ENCODE measurements around the gene NINJ2.
"Not testable (repeated sequence)": the region's sequence is repeated elsewhere in the genome, so short reads cannot be mapped to it uniquely, and the experiment has no call there.

Gene NINJ2

GRCh38 chr12:700016-700415 is 36.8 kb upstream of the NINJ2 start:
- no peak for TF ChIP-seq CTCF (IDR thresholded peaks at IDR 0.05; ENCODE audit: control extremely low read depth, extremely low read depth, low read depth, missing control alignments)
- ChIA-PET CTCF (interaction anchor here (0.7 to 1.9 kb wide), 6 partner anchors 9 to 29 kb away, joined by 3 to 5 read pairs (median 4); no protein-coding TSS in a partner anchor), POLR2A (no interaction called here)
- DNase-seq (ENCODE audit: extremely low spot score) = no peak

GRCh38 chr12:698222-698621 is 35.0 kb upstream of the NINJ2 start:
- CTCF ChIA-PET = interaction anchor here (1.2 kb wide), 1 partner anchor 13 kb away, joined by 6 read pairs; no protein-coding TSS in a partner anchor
- DNase-seq (ENCODE audit: extremely low spot score); POLR2A ChIA-PET: not testable (repeated sequence)

- TF ChIP-seq CTCF (IDR thresholded peaks at IDR 0.05; ENCODE audit: control extremely low read depth, extremely low read depth, low read depth, missing control alignments) = no peak
- ChIA-PET POLR2A (no interaction called here), CTCF (interaction anchor here (0.9 to 1.2 kb wide), 2 partner anchors 12 kb away, joined by 3 to 6 read pairs; no protein-coding TSS in a partner anchor)
- DNase-seq (ENCODE audit: extremely low spot score) = no peak
Observed at GRCh38 chr12:697481-697880, 34.2 kb upstream of the NINJ2 start.

- ChIA-PET POLR2A (interaction anchor here (0.7 kb wide), 1 partner anchor 41 kb away, joined by 3 read pairs; no protein-coding TSS in a partner anchor), CTCF (interaction anchor here (0.8 to 1.6 kb wide), 6 partner anchors 18 to 56 kb away, joined by 3 to 5 read pairs (median 4); no protein-coding TSS in a partner anchor)
- DNase-seq (ENCODE audit: extremely low spot score) = no peak
- no peak for TF ChIP-seq CTCF (IDR thresholded peaks at IDR 0.05; ENCODE audit: control extremely low read depth, extremely low read depth, low read depth, missing control alignments)
Observed at GRCh38 chr12:694734-695503, 31.7 kb upstream of the NINJ2 start.

GRCh38 chr12:693934-694533 is 30.8 kb upstream of the NINJ2 start:
- no peak for TF ChIP-seq CTCF (IDR thresholded peaks at IDR 0.05; ENCODE audit: control extremely low read depth, extremely low read depth, low read depth, missing control alignments)
- no peak for DNase-seq (ENCODE audit: extremely low spot score)
- ChIA-PET POLR2A (no interaction called here), CTCF (interaction anchor here (0.8 to 1.3 kb wide), 6 partner anchors 9 to 57 kb away, joined by 3 to 4 read pairs (median 3); no protein-coding TSS in a partner anchor)

- DNase-seq (ENCODE audit: extremely low spot score) = no peak
- TF ChIP-seq CTCF (IDR thresholded peaks at IDR 0.05; ENCODE audit: control extremely low read depth, extremely low read depth, low read depth, missing control alignments) = no peak
- ChIA-PET POLR2A (no interaction called here), CTCF (interaction anchor here (1.0 to 1.8 kb wide), 6 partner anchors 12 to 116 kb away, joined by 3 to 6 read pairs (median 3); no protein-coding TSS in a partner anchor)
Observed at GRCh38 chr12:692274-692673, 29.0 kb upstream of the NINJ2 start.

- ChIA-PET POLR2A (no interaction called here), CTCF (interaction anchor here (0.9 to 2.1 kb wide), 6 partner anchors 9 to 238 kb away, joined by 3 to 8 read pairs (median 3); partner anchors contain the start of gene WNK1)
- no peak for TF ChIP-seq CTCF (IDR thresholded peaks at IDR 0.05; ENCODE audit: control extremely low read depth, extremely low read depth, low read depth, missing control alignments)
- DNase-seq (ENCODE audit: extremely low spot score) = no peak
Observed at GRCh38 chr12:690466-690865, 27.2 kb upstream of the NINJ2 start.
